HL-60/S4 treated with retinoic acid at 250 ng/mL for 4 days and 3 days (cell line): ENCODE measurements around the gene NPVF.

Experiments
- in situ Hi-C: fragments of 300-500 bp; cut with MboI; formaldehyde crosslinking; loops from 2 replicates; pipeline ENCODE4 v1.7.0; 2022; ENCODE audit warnings: low sequenced_read_pairs

Gene NPVF, protein sequence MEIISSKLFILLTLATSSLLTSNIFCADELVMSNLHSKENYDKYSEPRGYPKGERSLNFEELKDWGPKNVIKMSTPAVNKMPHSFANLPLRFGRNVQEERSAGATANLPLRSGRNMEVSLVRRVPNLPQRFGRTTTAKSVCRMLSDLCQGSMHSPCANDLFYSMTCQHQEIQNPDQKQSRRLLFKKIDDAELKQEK

DNA sequence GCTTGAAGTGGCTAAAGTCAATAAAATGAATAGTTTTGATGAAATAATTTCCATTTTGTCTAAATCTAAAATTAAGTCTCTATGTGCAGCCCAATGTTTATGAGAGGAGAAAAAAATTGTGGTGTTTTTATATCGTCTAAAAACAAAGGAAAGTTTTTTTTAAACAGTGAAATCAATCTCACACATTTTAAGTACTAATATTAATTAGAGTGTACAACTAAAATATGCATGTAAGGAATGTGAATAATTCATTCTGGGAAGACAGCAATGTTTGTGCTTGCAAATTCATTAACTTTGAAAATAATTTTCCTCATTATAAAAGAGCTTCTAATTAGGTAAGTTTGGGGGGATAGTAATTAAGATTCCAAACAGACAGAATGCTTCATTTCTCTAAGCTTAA, at the start of gene NPVF:
NPVF (minus strand) TSS at position 101 of the 400 bp plus-strand sequence; CDS start at position 54, 47 bp downstream.
- in situ Hi-C loops: no loop called here

DNA sequence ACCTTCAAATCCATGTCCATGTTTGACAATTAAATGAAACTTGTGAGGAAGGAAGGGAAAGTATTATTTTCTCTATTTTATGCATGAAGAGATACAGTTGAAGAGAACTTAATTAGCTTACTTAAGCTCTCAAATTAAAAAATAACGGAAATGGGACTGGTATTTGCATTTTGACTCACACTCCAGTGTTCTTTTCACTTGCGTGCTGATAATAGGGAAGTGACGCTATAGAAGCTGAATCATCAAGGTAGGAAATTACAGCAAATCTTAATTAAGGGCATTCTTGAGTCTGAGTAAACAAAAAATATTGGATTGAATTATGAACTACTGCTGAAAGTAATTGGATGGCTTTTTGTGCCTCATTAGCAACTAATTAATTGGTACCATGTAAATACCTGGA, 44.0 kb upstream of the NPVF start:
- in situ Hi-C loops: loop anchor here (25.0 kb wide), 2 partner anchors 115 to 565 kb away; no protein-coding TSS in a partner anchor

DNA sequence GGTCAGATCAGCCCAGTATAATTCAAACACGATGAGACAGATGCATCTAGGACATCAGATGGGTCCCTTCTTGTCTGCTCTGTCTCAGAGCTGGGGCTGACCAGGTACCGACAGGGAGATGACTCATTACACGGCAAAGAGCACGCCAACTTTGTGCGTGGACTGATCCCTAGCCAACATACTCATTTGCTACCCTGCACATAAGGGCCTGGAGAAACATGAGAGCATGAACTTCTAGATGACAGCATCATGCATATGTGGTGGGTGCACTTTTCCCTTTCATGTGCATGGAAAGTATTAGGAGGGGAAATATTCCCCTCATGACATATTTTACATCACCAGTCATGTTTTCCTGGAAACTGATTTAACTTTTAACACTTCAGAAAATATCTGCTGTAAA, 35.1 kb upstream of the NPVF start:
- in situ Hi-C loops: loop anchor here (25.0 kb wide), 2 partner anchors 124 to 574 kb away; no protein-coding TSS in a partner anchor

DNA sequence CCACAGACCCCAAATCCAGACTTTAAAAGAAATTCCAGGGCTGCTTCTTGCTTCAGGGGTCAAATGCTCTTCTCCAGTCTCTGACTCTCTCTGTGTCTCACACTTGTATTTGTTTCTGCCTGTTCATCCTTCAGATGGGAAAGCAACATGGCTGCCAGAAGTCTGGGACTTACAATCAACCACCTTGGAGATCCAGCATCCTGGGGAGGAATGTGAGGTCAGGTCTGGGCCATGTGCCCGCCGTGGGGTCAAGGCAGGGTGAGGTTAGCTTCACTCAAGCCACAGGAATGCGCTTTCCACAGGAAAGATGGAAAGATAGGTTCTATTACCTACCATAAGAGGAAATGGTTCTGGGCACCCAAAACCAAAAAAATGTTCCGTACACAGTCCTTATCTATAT, 34.3 kb upstream of the NPVF start:
- in situ Hi-C loops: loop anchor here (25.0 kb wide), 2 partner anchors 125 to 575 kb away; no protein-coding TSS in a partner anchor

DNA sequence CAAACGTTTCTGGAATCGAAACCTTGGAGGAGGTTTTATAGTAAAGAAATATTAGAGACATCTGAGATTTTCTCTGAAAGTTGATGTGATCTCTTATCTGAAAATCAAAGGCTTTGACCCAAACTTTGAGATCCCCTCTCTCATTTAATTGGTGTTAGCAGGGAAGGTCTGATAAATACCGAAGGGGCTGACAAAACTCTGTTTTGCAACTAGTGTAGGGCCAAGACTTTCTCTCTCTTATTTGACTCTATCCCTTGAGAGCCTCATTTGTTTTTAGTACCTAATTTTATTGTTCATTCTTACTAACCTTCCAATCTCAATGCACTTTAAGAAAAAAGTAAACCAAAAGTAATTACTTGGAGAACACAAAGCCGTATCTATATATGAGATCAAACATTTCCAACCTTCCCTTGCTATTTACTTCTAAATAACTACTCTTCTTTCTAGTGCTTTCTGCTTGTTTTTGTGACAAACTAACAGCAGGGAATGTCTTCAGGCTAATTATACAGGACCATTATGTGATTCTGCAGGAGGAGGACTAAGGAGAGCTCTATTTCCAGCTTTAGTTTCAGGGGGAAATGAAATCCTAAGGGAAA, 33.4 kb upstream of the NPVF start:
- in situ Hi-C loops: loop anchor here (25.0 kb wide), 2 partner anchors 126 to 576 kb away; no protein-coding TSS in a partner anchor

DNA sequence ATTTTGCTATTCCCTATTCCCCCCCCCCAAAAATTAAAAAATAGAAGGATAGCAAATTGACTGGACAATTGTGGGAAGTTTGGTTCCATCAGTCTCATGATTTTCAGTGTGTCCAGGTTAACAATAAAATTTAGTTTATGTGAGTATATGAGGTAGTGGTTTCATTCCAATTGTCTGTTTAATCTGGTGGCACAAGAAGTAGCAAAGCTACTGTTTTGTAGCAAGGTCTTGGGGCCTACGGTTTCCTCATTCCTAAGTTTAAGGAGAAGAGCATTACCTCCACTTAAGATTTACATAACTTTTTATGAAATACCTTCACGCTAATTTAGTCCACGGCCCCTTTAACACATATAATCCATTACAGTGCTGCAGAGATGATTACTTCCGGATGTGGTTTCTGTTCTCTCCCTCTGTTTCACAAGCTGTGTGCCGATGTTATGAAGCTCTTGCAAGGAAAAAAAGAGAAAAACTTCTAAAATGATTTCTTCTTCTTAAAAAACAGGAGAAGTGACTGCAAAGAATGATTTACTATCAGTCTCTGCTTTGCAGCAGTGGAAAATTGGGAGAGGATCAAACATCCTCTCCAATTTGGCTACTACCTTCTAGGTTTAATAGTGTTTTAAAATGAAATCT, 32.7 kb upstream of the NPVF start:
- in situ Hi-C loops: loop anchor here (25.0 kb wide), 2 partner anchors 126 to 576 kb away; no protein-coding TSS in a partner anchor

DNA sequence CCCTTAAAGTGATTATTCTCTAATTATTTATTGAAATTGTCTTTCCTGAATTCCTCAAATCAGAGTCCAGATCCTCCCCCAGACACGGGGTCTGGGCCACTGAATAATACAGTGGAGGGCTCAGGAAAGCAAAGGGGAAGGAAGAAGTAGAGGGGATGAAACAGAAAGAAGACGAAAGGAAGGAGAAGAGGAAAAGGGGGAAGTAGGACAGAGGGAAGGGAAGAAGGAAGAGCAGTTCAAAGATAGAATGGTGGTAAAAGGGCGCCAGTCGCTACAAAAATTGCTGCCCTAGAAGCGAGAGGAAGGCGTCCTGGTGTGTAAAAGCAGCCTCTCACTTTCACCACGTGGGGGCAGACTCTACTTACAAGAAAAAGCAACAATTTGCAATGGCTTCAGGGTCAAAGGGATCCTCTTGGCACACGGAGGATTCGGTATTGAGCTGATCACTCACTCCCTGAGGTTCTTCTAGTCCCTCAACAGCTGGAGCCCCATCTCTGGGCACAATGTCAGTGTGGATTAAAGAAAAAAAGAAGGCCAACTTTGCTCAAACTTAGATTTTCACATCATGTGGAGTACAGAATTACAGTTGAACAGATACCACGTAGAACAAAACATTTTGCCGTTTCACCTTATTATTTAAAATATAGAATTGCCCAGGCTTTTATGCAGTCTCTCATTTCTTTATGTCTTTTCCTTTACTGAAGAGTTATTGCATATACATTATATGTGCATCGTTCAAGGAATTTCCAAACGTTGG, 31.4 kb upstream of the NPVF start:
- in situ Hi-C loops: loop anchor here (10.0 to 25.0 kb wide), 3 partner anchors 128 to 578 kb away; no protein-coding TSS in a partner anchor

DNA sequence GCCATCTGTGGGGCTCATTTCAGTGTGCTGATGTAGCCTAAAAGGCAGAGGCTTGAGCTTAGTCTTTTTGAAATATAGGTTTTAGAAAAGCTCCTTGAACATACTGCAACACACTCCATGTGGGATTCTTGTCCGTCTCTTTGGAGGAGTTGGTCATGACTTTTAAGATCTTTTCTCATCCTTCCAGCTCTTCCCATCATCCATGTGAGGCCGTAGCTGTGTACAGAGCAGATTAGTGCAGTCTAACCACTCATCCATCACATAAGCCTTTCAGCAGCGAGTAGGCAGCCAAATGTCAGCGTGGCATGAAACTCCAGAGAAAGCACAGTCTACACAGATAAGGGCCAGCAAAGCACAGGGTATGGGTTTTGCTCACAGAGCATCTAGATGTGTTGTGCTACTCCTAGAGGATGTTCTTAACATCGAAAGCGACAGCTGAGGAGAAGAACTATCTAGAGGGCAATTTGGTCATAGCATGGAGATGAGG, 28.1 kb upstream of the NPVF start:
- in situ Hi-C loops: loop anchor here (10.0 to 25.0 kb wide), 3 partner anchors 131 to 581 kb away; no protein-coding TSS in a partner anchor

DNA sequence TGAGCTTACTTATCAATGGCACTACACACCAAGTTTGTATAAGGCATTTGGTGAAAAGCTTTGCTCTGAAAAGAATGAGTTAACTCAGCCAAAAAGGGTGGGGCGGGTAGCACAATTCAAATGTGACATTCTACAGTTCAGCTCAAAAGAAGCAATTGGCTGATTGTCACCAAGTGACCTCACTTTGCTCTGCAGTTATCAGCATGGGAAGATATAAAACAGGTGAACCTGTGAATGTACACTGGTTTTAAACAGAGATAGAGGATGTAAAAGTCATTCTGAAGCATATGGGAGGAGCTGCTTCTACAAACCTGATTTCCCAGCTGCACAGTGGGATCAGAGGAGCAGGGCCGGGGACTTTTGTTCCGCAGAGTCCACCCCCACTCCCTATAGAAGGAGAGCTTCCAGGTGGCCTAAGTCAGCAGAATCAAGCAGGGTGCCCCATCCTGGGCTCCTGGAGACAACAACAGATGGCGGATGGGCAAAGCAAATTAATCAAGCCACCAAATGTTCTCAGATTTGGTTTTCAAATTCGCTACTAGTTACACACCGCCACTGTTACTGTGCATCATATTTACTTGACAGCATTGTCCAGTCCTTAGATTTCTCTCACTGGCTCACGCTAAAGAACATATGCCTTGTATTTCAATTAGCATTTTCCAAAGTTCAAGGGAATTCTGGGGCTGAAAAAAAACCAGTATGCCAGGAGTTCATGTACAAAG, 27.5 kb upstream of the NPVF start:
- in situ Hi-C loops: loop anchor here (10.0 to 25.0 kb wide), 3 partner anchors 132 to 582 kb away; no protein-coding TSS in a partner anchor

DNA sequence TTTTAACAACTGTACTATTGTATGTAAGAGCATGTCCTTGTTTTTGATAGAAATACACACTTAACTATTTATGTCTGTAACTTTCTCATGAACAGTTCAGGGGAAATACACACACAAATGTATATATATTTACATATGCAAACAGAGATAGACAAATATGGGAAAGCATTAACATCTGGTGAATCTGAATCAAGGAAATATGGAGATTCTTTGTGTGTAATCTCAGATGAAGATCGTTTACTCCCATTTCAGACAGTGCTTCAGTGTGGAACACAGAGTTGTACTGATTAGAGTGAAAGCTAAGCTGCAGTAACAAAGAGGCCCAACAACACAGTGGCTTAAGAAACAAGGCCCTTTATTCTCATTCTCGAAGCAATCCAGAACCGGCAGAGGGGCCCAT, 26.3 kb upstream of the NPVF start:
- in situ Hi-C loops: loop anchor here (10.0 to 25.0 kb wide), 3 partner anchors 133 to 583 kb away; no protein-coding TSS in a partner anchor

DNA sequence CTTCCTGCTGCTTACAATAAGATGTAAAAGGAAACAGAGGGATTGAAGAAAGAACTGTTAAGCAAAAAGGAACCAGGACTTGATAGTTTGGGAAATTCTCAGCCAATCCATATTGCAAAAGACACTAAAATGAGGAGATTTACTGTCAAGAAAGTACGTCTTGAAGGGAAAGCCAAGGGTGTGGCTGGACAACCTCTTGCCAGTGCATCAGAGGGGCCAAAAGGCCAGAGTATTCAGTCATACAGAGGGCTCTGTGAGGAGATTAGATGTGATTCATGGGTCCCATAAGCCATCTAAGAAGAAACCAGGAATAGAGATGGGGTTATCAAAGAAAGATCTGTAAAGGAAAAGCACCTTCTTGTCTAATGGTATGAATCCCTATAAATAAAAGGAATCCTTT, 25.4 kb upstream of the NPVF start:
- in situ Hi-C loops: loop anchor here (10.0 to 25.0 kb wide), 3 partner anchors 134 to 584 kb away; no protein-coding TSS in a partner anchor

DNA sequence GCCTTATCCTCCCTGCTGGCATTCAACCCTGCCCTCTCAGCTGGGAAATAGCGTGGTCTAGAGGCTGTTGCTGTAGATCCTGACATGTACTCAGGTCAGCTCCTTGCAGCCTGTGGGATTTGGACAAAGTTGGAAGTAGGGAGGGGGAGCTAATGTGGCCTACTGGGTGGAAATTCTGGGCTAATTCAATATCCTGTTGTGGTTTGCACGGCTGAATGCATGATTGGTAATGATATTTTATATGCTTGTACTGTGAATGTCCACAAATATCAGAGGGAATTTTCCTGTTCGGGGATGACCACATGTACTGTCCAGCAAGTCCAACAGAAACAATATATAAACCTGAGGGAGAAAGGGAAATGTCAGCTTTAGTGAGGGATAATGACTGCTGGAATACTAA, 22.1 kb upstream of the NPVF start:
- in situ Hi-C loops: loop anchor here (10.0 to 25.0 kb wide), 3 partner anchors 137 to 587 kb away; no protein-coding TSS in a partner anchor

DNA sequence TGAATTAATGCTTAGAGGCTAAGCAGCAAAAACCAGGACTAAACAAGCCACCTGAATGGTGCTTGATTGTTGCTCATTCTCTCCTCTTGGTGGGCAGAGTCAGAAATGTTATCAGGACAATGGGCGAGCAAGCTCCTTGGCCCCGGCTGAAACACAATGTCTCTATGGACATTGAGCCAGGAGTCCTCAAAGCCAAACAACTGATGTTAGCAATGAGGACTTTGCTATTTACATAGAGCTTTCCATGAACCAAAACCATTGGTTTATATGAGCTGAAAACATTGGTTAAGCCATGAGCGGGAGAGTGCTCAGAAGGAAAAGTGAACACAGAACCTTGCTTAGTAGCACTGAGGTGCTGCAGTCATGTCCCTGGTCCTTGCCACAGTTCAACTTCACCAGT, 21.5 kb upstream of the NPVF start:
- in situ Hi-C loops: loop anchor here (10.0 to 25.0 kb wide), 3 partner anchors 138 to 588 kb away; no protein-coding TSS in a partner anchor

DNA sequence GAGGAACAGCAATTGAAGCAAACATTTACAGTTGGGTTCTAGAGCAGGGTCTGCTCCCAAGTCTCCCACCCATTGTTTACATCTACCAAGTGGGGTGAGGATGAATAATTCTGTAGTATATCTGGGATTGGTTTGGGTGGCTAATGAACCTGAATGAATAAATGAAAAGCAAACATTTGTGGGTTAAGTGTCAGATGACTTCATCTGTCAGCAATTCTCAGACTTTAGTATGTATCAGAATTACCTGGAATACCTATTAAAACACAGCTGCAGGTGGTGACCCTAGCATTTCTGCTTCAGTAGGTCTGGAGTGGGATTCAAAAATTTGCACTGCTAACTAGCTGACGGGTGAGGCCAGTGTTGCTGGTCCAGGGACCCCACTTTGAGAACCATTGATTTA, 18.0 kb upstream of the NPVF start:
- in situ Hi-C loops: no loop called here

DNA sequence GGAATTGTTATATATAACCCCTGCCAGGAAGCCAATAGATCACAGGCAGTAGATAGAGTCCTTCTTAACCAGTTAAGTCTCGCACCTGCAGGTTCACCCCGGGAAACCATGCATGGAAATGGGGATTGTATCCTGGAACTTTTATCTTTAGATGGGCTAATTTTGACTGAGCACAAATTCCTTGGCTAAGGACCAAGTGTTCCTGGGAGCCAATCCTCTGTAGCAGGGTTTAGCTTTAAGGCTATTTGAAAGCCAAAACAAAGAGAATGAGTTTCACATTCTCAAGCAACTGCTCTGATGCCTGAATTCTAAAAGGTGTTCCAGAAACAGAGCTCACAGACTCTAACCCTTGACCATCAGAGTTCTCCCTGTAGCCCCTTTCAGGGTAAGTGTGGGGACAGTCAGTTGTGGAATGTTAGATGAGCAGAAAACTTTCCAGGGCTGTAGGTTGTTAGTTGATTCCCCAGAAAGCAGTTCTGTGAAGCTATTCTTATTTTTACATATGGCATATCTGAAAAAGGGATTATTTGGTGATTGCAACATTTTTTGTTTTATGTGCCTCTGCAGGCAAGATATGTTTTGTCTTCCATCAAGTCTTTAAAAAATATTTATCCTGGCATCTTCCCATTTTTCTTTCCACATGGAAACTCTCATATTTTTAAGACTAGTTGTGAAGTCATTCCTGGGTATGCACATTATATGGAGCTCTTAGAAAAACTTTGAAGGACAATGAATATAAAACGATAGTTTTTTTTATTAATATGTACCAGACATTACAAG, 16.2 kb upstream of the NPVF start:
- in situ Hi-C loops: no loop called here

DNA sequence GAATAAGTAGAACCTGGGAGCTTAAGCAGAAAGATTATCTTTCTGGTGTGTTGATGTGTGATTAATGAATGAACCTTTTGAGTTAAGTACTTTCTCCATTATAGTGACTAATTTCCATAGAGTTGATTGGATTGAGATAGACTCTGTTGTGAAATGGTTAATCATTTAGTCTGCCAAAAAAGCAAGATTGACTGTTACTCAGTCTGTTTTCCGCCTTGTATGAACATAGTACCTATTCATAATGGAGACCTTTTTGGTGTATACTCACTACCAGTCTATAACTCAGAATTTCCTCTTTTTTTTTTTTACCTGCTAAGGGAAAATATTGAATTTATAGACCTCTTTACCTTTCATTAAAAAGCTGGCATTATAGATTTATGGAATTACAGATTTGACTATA, 14.4 kb upstream of the NPVF start:
- in situ Hi-C loops: no loop called here

DNA sequence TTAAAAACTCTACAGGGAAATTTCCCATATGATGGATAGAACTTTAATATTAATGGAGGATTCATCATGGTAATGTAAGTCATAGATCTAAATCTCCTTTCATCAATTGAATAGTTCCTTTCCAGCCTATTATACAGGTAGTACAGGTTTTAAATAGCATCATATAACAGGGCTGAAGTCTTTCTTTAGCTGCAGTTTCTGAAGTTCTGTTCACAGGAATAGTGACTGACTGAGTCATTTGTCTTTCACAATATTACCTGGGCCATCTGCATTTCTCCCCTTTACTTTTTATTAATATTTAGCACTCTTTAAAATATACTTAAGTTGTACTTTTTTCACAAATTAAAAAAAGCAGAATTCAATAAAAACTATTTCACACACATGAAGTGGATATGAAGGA, 12.6 kb upstream of the NPVF start:
- in situ Hi-C loops: no loop called here

DNA sequence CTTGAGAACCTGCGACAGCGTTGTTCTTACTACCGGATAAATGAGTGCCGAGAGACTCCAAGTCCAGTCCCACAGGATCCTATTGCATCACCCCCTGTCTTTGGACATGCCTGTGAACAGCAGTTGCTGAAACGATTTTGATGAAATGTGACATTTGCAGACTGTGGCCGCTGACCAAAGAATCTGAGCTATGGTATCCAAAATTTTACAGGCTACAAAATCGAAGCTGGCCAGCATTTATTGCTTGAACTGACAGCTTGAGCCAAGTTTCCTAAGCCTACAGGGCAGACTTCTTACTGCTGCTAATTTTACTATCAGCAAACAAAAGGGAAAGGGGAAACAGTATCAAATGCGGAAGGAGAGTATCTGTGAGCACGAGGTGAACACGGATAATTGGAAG, 12.1 kb upstream of the NPVF start:
- in situ Hi-C loops: no loop called here

DNA sequence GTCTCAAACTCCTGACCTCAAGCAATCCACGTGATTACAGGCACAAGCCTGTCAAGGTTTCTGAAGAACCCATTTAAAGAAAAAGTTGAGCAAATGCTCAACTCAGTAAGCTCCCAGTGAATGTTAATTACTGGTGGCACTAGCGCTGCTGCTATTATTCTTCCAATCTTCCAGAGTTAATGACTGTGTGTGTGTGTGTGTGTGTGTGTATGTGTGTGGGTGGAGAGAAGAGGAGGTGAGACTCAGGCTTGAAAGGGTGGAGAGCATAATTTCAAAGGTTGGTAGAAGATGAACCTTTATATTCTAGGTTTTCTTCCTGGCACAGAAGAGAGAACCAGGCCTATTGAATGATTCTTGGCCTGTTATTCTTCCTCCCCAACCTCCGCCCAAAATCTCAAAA, 11.6 kb upstream of the NPVF start:
- in situ Hi-C loops: no loop called here
